GM18519 (cell line): ENCODE data around the gene PWP2.
"Not testable (repeated sequence)": the region's sequence is repeated elsewhere in the genome, so short reads cannot be mapped to it uniquely, and the experiment has no call there.

Experiments used
- ATAC-seq: cut with Tn5 transposase; IDR thresholded peaks from one replicate; pipeline ENCODE4 v1.9.1; 2021; ENCODE audit warnings: mild to moderate bottlenecking, moderate library complexity; ENCODE audit not compliant: unreplicated experiment, low FRiP score

The PWP2 gene

GRCh38 chr21:44127827-44128226, 20.6 kb downstream of the PWP2 start:
- ATAC-seq: not testable (repeated sequence)

GRCh38 chr21:44133715-44134057, 26.5 kb downstream of the PWP2 start:
- not testable (repeated sequence) for ATAC-seq

GRCh38 chr21:44134732-44135131, 27.5 kb downstream of the PWP2 start:
- ATAC-seq: not testable (repeated sequence)

GRCh38 chr21:44138039-44138438, 30.8 kb downstream of the PWP2 start:
- not testable (repeated sequence) for ATAC-seq

GRCh38 chr21:44139787-44140551, 32.8 kb downstream of the PWP2 start:
- not testable (repeated sequence) for ATAC-seq

- ATAC-seq: not testable (repeated sequence)
Observed at GRCh38 chr21:44140552-44140932, 33.3 kb downstream of the PWP2 start.

GRCh38 chr21:44142470-44142869, 35.3 kb downstream of the PWP2 start:
- not testable (repeated sequence) for ATAC-seq

GRCh38 chr21:44143380-44143779, 36.2 kb downstream of the PWP2 start:
- not testable (repeated sequence) for ATAC-seq

- ATAC-seq: not testable (repeated sequence)
Observed at GRCh38 chr21:44143996-44144395, 36.8 kb downstream of the PWP2 start.

GRCh38 chr21:44144784-44145602, 37.8 kb downstream of the PWP2 start:
- not testable (repeated sequence) for ATAC-seq

- not testable (repeated sequence) for ATAC-seq
Observed at GRCh38 chr21:44145616-44146015, 38.4 kb downstream of the PWP2 start.

- not testable (repeated sequence) for ATAC-seq
Observed at GRCh38 chr21:44147108-44147507, 39.9 kb downstream of the PWP2 start.

- not testable (repeated sequence) for ATAC-seq
Observed at GRCh38 chr21:44150255-44150654, 43.1 kb downstream of the PWP2 start.

GRCh38 chr21:44153214-44153888, 46.2 kb downstream of the PWP2 start:
- ATAC-seq: not testable (repeated sequence)

- ATAC-seq: not testable (repeated sequence)
Observed at GRCh38 chr21:44153889-44154228, 46.7 kb downstream of the PWP2 start.

GRCh38 chr21:44154816-44155230, 47.6 kb downstream of the PWP2 start:
- not testable (repeated sequence) for ATAC-seq

GRCh38 chr21:44155231-44155993, 48.2 kb downstream of the PWP2 start:
- ATAC-seq: not testable (repeated sequence)

- not testable (repeated sequence) for ATAC-seq
Observed at GRCh38 chr21:44155994-44156380, 48.8 kb downstream of the PWP2 start.

GRCh38 chr21:44157439-44158081, 50.4 kb downstream of the PWP2 start:
- not testable (repeated sequence) for ATAC-seq

- ATAC-seq: not testable (repeated sequence)
Observed at GRCh38 chr21:44158082-44158468, 50.9 kb downstream of the PWP2 start.
